K562 (cell line): ENCODE measurements around the gene PHACTR3.

ENCODE experiments used
- CTCF ChIP-seq, 3 experiments: IDR thresholded peaks in 2 of 3; conservative IDR thresholded peaks in 1 of 3; 2 replicates each; pipeline ENCODE4 v1.5.1; 2011 to 2012; ENCODE audit warnings: low read length in 3 of 3, mild to moderate bottlenecking in 3 of 3, control low read depth in 2 of 3, improper control_type of control experiment in 1 of 3, inconsistent platforms in 1 of 3, low read depth in 1 of 3, mixed read lengths in 1 of 3, moderate library complexity in 1 of 3; ENCODE audit not compliant: insufficient read depth in 2 of 3
- PREB ChIP-seq: sonication (generic); formaldehyde crosslinking; IDR thresholded peaks from 2 replicates; pipeline ENCODE4 v1.8.1; 2023; ENCODE audit warnings: mild to moderate bottlenecking, missing genetic modification reagents
- RFX5 ChIP-seq: IDR thresholded peaks from 2 replicates; pipeline ENCODE4 v1.6.1; 2011; ENCODE audit warnings: low read depth, mild to moderate bottlenecking, improper control_type of control experiment, low read length

GRCh38 chr20:59598625-59599310 is 5.6 kb upstream of the PHACTR3 start:
- TF ChIP-seq PREB (CRISPR knock-in tag) (no peak), CTCF (IDR thresholded peaks at IDR 0.05 in 2 of 3, conservative IDR thresholded peaks at IDR 0.05 in 1 of 3; ENCODE audit: insufficient read depth in 2 of 3, low read depth in 1 of 3, low read length in 3 of 3) (peak; percentile 75 to 92 (median 86)), RFX5 (no peak)
